ENCODE measurements around the gene AGRN.
"Not testable (repeated sequence)": the region's sequence is repeated elsewhere in the genome, so short reads cannot be mapped to it uniquely, and the experiment has no call there.

AGRN gene

DNA sequence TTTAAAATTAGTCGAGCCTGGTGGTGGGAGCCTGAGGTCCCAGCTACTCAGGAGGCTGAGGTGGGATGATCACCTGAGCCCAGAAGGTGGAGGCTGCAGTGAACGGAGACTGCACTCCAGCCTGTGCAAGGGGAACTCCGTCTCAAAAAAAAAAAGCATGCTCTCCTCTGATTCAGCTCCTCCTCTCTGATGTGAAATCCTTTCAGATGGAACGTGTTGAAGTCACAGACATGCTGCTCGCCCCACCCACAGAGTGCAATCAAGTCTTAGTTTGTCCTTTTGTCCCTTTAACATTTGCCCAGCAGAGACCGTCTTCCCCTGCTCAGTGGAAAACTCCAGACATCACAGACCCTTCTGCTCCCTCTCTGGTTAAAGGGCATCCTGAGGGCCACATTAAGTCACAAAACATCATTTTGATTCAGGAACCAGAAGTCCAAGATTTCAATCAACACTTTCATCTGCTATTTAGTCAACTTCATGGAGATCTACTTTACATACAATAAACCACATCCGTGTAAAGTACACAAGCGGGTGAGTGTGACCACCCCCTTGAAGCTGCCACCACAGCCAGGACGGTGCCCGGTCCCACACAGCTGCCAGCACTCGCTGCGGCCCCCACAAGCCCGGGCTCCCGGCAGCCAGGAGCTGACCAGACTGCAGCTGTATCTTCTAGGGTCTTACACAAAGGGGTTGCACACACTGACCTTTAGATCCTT is 73.1 kb downstream of the AGRN start:
- Mint-ChIP-seq H3K36me3 (peaks cover 11% of the 10 kb centered on the region), H3K4me1 (peaks cover 33% of the 10 kb centered on the region), H3K4me3 (peak overlapping the region; percentile 4), H3K9me3 (no peaks in the 10 kb centered on the region), H3K27ac (peak overlapping the region; percentile 50), H3K27me3 (no peaks in the 10 kb centered on the region)
- ATAC-seq, result peak; percentile 80

DNA sequence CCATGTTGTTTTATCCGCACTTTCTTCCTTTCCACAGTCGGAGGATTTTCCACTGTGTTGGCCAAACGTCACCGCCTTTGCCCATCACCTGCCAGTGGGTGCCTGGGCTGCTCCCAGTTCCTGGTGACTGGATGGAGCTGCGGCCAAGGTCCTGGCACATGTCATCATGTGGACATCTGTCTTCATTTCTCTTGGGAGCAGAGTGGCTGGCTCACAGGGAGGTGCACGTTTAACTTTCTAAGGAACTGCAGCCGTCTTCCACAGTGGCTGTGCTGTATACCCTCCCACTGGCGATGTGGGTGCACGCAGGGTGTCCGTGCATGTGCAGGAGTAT is 73.7 kb downstream of the AGRN start:
- peak overlapping the region; percentile 50 for H3K27ac Mint-ChIP-seq
- H3K36me3 Mint-ChIP-seq, result peaks cover 7% of the 10 kb centered on the region
- no peak overlapping the region for H3K4me3 Mint-ChIP-seq
- no peaks in the 10 kb centered on the region for H3K27me3 Mint-ChIP-seq
- H3K4me1 Mint-ChIP-seq, result peaks cover 33% of the 10 kb centered on the region
- H3K9me3 Mint-ChIP-seq, result no peaks in the 10 kb centered on the region
- ATAC-seq, result no peak

GRCh38 chr1:1094981-1095380 is 75.1 kb downstream of the AGRN start:
- peaks cover 7% of the 10 kb centered on the region for H3K9me3 Mint-ChIP-seq
- no peak for ATAC-seq
- H3K4me1 Mint-ChIP-seq, result peaks cover 33% of the 10 kb centered on the region
- H3K4me3 Mint-ChIP-seq, result no peak overlapping the region
- H3K27ac Mint-ChIP-seq, result no peak overlapping the region
- H3K36me3 Mint-ChIP-seq, result peaks cover 10% of the 10 kb centered on the region
- no peaks in the 10 kb centered on the region for H3K27me3 Mint-ChIP-seq

GRCh38 chr1:1096136-1096535 is 76.2 kb downstream of the AGRN start:
- ATAC-seq, H3K27ac Mint-ChIP-seq, H3K4me3 Mint-ChIP-seq, H3K9me3 Mint-ChIP-seq, H3K27me3 Mint-ChIP-seq: not testable (repeated sequence)
- Mint-ChIP-seq H3K4me1 (peaks cover 32% of the 10 kb centered on the region), H3K36me3 (peaks cover 17% of the 10 kb centered on the region)

- no peaks in the 10 kb centered on the region for H3K27me3 Mint-ChIP-seq
- H3K36me3 Mint-ChIP-seq, result peaks cover 25% of the 10 kb centered on the region
- no peak for ATAC-seq
- no peak overlapping the region for H3K27ac Mint-ChIP-seq
- H3K9me3 Mint-ChIP-seq, result peaks cover 10% of the 10 kb centered on the region
- peaks cover 16% of the 10 kb centered on the region for H3K4me1 Mint-ChIP-seq
- no peak overlapping the region for H3K4me3 Mint-ChIP-seq
Measured at GRCh38 chr1:1098681-1099421, 78.9 kb downstream of the AGRN start.

DNA sequence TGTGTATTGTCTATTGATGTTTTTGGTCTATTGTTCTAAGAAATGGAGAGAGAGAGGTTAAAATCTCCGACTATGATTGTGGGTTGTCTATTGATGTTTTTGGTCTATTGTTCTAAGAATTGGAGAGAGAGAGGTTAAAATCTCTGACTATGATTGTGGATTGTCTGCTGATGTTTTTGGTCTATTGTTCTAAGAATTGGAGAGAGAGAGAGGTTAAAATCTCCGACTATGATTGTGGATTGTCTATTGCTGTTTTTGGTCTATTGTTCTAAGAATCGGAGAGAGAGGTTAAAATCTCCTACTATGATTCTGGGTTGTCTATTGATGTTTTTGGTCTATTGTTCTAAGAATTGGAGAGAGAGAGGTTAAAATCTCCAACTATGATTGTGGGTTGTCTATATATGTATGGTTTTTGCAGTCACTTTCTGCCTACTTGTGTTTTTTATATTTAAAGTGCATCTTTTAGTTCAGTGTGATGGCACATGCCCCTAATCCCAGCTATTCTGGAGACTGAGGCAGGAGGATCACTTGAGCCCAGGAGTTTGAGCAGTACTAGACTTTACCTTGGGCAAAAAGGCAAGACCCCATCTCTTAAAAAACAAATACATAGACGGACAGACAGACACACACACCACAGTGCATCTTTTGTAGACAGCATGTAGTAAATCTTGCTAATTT is 79.7 kb downstream of the AGRN start:
- H3K4me1 Mint-ChIP-seq, result peaks cover 18% of the 10 kb centered on the region
- no peak overlapping the region for H3K4me3 Mint-ChIP-seq
- no peak overlapping the region for H3K27ac Mint-ChIP-seq
- H3K27me3 Mint-ChIP-seq, result no peaks in the 10 kb centered on the region
- H3K9me3 Mint-ChIP-seq, result peaks cover 10% of the 10 kb centered on the region
- H3K36me3 Mint-ChIP-seq, result peaks cover 25% of the 10 kb centered on the region
- ATAC-seq, result no peak

- H3K27me3 Mint-ChIP-seq, result no peaks in the 10 kb centered on the region
- H3K36me3 Mint-ChIP-seq, result peaks cover 25% of the 10 kb centered on the region
- H3K4me1 Mint-ChIP-seq, result peaks cover 18% of the 10 kb centered on the region
- H3K9me3 Mint-ChIP-seq, result peaks cover 10% of the 10 kb centered on the region
- no peak for ATAC-seq
- no peak overlapping the region for H3K4me3 Mint-ChIP-seq
- H3K27ac Mint-ChIP-seq, result no peak overlapping the region
Measured at GRCh38 chr1:1100296-1100695, 80.4 kb downstream of the AGRN start.

GRCh38 chr1:1101503-1101902 is 81.6 kb downstream of the AGRN start:
- H3K4me1 Mint-ChIP-seq, result peaks cover 18% of the 10 kb centered on the region
- no peak overlapping the region for H3K4me3 Mint-ChIP-seq

DNA sequence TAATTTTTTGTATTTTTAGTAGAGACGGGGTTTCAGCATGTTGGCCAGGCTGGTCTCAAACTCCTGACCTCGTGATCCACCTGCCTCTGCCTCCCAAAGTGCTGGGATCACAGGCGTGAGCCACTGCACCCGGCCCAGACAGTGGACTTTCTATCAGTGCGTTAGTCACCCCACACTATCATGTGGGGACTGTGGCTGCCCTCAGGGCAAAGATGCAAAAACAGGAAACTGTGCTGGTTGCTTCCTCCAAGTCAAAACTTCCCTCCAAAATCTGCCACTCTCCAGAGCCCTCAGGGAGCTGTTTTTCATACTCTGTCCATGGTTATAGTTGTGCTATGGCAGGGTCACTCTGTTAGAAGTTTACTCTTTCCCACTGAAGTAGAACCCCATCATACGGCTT is 84.2 kb downstream of the AGRN start:
- not testable (repeated sequence) for H3K9me3 Mint-ChIP-seq, H3K27me3 Mint-ChIP-seq, H3K27ac Mint-ChIP-seq, H3K4me3 Mint-ChIP-seq, ATAC-seq
- Mint-ChIP-seq H3K4me1 (peaks cover 12% of the 10 kb centered on the region), H3K36me3 (peaks cover 22% of the 10 kb centered on the region)

More at GRCh38 chr1:1101503-1101902, 81.6 kb downstream of the AGRN start:
- peaks cover 10% of the 10 kb centered on the region for H3K9me3 Mint-ChIP-seq
- no peak for ATAC-seq
- H3K27me3 Mint-ChIP-seq, result no peaks in the 10 kb centered on the region
- peaks cover 25% of the 10 kb centered on the region for H3K36me3 Mint-ChIP-seq
- no peak overlapping the region for H3K27ac Mint-ChIP-seq

Data from stimulated activated memory B cell treated with anti-CD40 and anti-IgM and Interleukin-4, amounts not matched to agents 10 μg/mL and 1 μg/mL and 100 μg/mL, for 72 hours (primary cell).